ENCODE data around the gene EML4. TPM values are rescaled to one million over a fixed set of nuclear protein-coding genes. Genes with fewer than 3 reads are reported as not detected.

The EML4 gene
- total and polyA plus RNA-seq, 9 donors: 11.6 to 46.5 (median 31.5) TPM

GRCh38 chr2:42141687-42142546 is 27.2 kb upstream of the EML4 start:
- Histone ChIP-seq H3K9me3 (no peaks in the 10 kb centered on the region), H3K27ac (peak overlapping the region in 1 of 2 donors; percentile 21), H3K27me3 (no peaks in the 10 kb centered on the region), H3K4me1 (ENCODE audit: insufficient read depth) (peaks cover 8% of the 10 kb centered on the region), H3K4me3 (peak overlapping the region; percentile 0), H3K36me3 (no peaks in the 10 kb centered on the region)
- intact Hi-C loops (cut with DNase I): no loop called here
- no peak for TF ChIP-seq CTCF (IDR thresholded peaks at IDR 0.05)
- no peak for TF ChIP-seq POLR2A (IDR thresholded peaks at IDR 0.05)
- TF ChIP-seq EP300 (IDR thresholded peaks at IDR 0.05): no peak
- 3 to 5% (median 3%) methylated on average over 13 of the region's 13 CpGs for WGBS, 3 donors
- peak; percentile 44 to 56 (median 52) for DNase-seq

- no peak overlapping the region for H3K27ac ChIP-seq
- no peaks in the 10 kb centered on the region for H3K9me3 ChIP-seq
- peaks cover 10% of the 10 kb centered on the region for H3K4me1 ChIP-seq (ENCODE audit: insufficient read depth)
- intact Hi-C loops (cut with DNase I): no loop called here
- no peak overlapping the region for H3K4me3 ChIP-seq
- TF ChIP-seq EP300 (IDR thresholded peaks at IDR 0.05) (no peak), CTCF (IDR thresholded peaks at IDR 0.05) (no peak)
- no peaks in the 10 kb centered on the region for H3K27me3 ChIP-seq
- DNase-seq: no peak
- H3K36me3 ChIP-seq: no peaks in the 10 kb centered on the region
- WGBS, 3 donors: 49 to 57% (median 55%) methylated on average over 9 of the region's 9 CpGs
Measured at GRCh38 chr2:42142547-42143184, 26.5 kb upstream of the EML4 start.

- peak in 2 of 5 donors; percentile 34 to 38 for DNase-seq
- TF ChIP-seq CTCF (IDR thresholded peaks at IDR 0.05) (no peak), EP300 (IDR thresholded peaks at IDR 0.05) (no peak), POLR2A (IDR thresholded peaks at IDR 0.05) (no peak)
Measured at GRCh38 chr2:42147641-42148274, 21.4 kb upstream of the EML4 start.

GRCh38 chr2:42150159-42150558 is 19.0 kb upstream of the EML4 start:
- Histone ChIP-seq H3K4me3 (no peak overlapping the region), H3K27me3 (no peaks in the 10 kb centered on the region), H3K9me3 (no peaks in the 10 kb centered on the region), H3K27ac (no peak overlapping the region), H3K4me1 (ENCODE audit: insufficient read depth) (peaks cover 5% of the 10 kb centered on the region), H3K36me3 (no peaks in the 10 kb centered on the region)
- no peak for DNase-seq
- intact Hi-C loops (cut with DNase I): no loop called here
- no peak for TF ChIP-seq CTCF (IDR thresholded peaks at IDR 0.05)

More at GRCh38 chr2:42147641-42148274, 21.4 kb upstream of the EML4 start:
- Histone ChIP-seq H3K36me3 (no peaks in the 10 kb centered on the region), H3K4me3 (no peak overlapping the region), H3K9me3 (no peaks in the 10 kb centered on the region), H3K27me3 (no peaks in the 10 kb centered on the region), H3K27ac (peak overlapping the region in 1 of 2 donors; percentile 57), H3K4me1 (ENCODE audit: insufficient read depth) (peaks cover 7% of the 10 kb centered on the region)
- intact Hi-C loops (cut with DNase I): no loop called here
- 16 to 29% (median 17%) methylated on average over 5 of the region's 5 CpGs for WGBS, 3 donors

Data from ovary (tissue), 9 donors.